Thyroid gland (tissue), 4 donors: Measurements from ENCODE around the gene GRIK5.

Experiments
- CTCF ChIP-seq, 6 experiments: fragments of 200-600 bp in 3 of 6; fragments of 450-650 bp in 3 of 6; sonication (generic) in 3 of 6; IDR thresholded peaks; one replicate each; pipeline ENCODE4 v1.5.1; 2016 to 2019; ENCODE audit warnings: antibody characterized with exemption in 6 of 6, mild to moderate bottlenecking in 2 of 6, inconsistent platforms in 1 of 6, moderate library complexity in 1 of 6
- POLR2A ChIP-seq, 2 donors: fragments of 450-650 bp; IDR thresholded peaks; one replicate each; pipeline ENCODE4 v1.6.1; 2017; ENCODE audit warnings: antibody characterized with exemption in 2 of 2, mild to moderate bottlenecking in 2 of 2, moderate library complexity in 1 of 2

- no peak for TF ChIP-seq CTCF (IDR thresholded peaks at IDR 0.05)
- no peak for TF ChIP-seq POLR2A (IDR thresholded peaks at IDR 0.05)
These were observed 17.7 kb downstream of the GRIK5 start for GRCh38 chr19:42052241-42052863.
